Measurements from ENCODE around the gene MMP17.

MMP17 gene

GRCh38 chr12:131894981-131895639 is 66.9 kb downstream of the MMP17 start:
- DNase-seq (ENCODE audit: low read depth in 2 of 2): no peak

GRCh38 chr12:131895640-131896079 is 67.5 kb downstream of the MMP17 start:
- DNase-seq (ENCODE audit: low read depth in 2 of 2): no peak

GRCh38 chr12:131896080-131896810 is 68.1 kb downstream of the MMP17 start:
- DNase-seq (ENCODE audit: low read depth in 2 of 2): peak; percentile 17 to 45

- no peak for DNase-seq (ENCODE audit: low read depth in 2 of 2)
Measured at GRCh38 chr12:131896811-131897270, 68.6 kb downstream of the MMP17 start.

- no peak for DNase-seq (ENCODE audit: low read depth in 2 of 2)
Measured at GRCh38 chr12:131897276-131897675, 69.1 kb downstream of the MMP17 start.

GRCh38 chr12:131897875-131898274 is 69.7 kb downstream of the MMP17 start:
- no peak for DNase-seq (ENCODE audit: low read depth in 2 of 2)

GRCh38 chr12:131900397-131900796 is 72.2 kb downstream of the MMP17 start:
- DNase-seq (ENCODE audit: low read depth in 2 of 2): no peak
